Astrocyte (in vitro differentiated cells and primary cell): ENCODE data around the gene CLN5. TPM values are rescaled to one million over a fixed set of nuclear protein-coding genes. Genes with fewer than 3 reads are reported as not detected.

Source experiments
- DNase-seq: peaks from one replicate; pipeline ENCODE4 v3.0.0-alpha.2; 2010; ENCODE audit warnings: low read depth
- FAIRE-seq: peaks from 2 replicates; lab custom pipeline; 2011; peaks lifted over from hg19 to GRCh38; lab: Jason Lieb, UNC
- H2AFZ ChIP-seq: 2 replicates; pipeline ENCODE4 v1.6.0; 2012; ENCODE audit warnings: low read depth, low read length, inconsistent platforms
- H3K27ac ChIP-seq: 2 replicates; pipeline ENCODE4 v1.5.1; 2011; ENCODE audit warnings: low read depth, low read length, inconsistent platforms
- H3K27me3 ChIP-seq: 2 replicates; pipeline ENCODE4 v1.6.0; 2011; ENCODE audit warnings: low read length, inconsistent platforms; ENCODE audit not compliant: insufficient read depth
- H3K36me3 ChIP-seq: 2 replicates; pipeline ENCODE4 v1.5.1; 2011; ENCODE audit warnings: low read length, inconsistent platforms; ENCODE audit not compliant: insufficient read depth
- H3K4me1 ChIP-seq: 2 replicates; pipeline ENCODE4 v1.5.1; 2011; ENCODE audit warnings: low read length, inconsistent platforms; ENCODE audit not compliant: insufficient read depth
- H3K4me2 ChIP-seq: 2 replicates; pipeline ENCODE4 v1.6.0; 2012; ENCODE audit warnings: low read length, inconsistent platforms
- H3K4me3 ChIP-seq: 2 replicates; pipeline ENCODE4 v1.5.1; 2011; ENCODE audit warnings: low read depth, mild to moderate bottlenecking, low read length, inconsistent platforms; ENCODE audit not compliant: insufficient read depth
- H3K79me2 ChIP-seq: 2 replicates; pipeline ENCODE4 v1.6.0; 2012; ENCODE audit warnings: mild to moderate bottlenecking, low read length, inconsistent platforms; ENCODE audit not compliant: insufficient read depth
- H3K9ac ChIP-seq: 2 replicates; pipeline ENCODE4 v1.6.0; 2012; ENCODE audit warnings: mild to moderate bottlenecking, low read length, inconsistent platforms
- H3K9me3 ChIP-seq: 2 replicates; pipeline ENCODE4 v1.5.1; 2012; ENCODE audit warnings: low read depth, mild to moderate bottlenecking, low read length, inconsistent platforms; ENCODE audit not compliant: insufficient read depth
- H4K20me1 ChIP-seq: 2 replicates; pipeline ENCODE4 v1.6.0; 2012; ENCODE audit warnings: low read length, inconsistent platforms; ENCODE audit not compliant: insufficient read depth
- H3K27ac Mint-ChIP-seq: one replicate; pipeline ENCODE4 v1.8.0; 2021; ENCODE audit warnings: mild to moderate bottlenecking, mixed read lengths; ENCODE audit not compliant: unreplicated experiment
- H3K27me3 Mint-ChIP-seq: one replicate; pipeline ENCODE4 v1.8.0; 2021; ENCODE audit warnings: low read depth, mixed read lengths; ENCODE audit not compliant: unreplicated experiment
- H3K36me3 Mint-ChIP-seq: one replicate; pipeline ENCODE4 v1.8.0; 2021; ENCODE audit warnings: low read depth, mixed read lengths; ENCODE audit not compliant: unreplicated experiment
- H3K4me1 Mint-ChIP-seq: one replicate; pipeline ENCODE4 v1.8.0; 2021; ENCODE audit warnings: low read depth, mixed read lengths; ENCODE audit not compliant: unreplicated experiment
- H3K4me3 Mint-ChIP-seq: one replicate; pipeline ENCODE4 v1.8.0; 2021; ENCODE audit warnings: mild to moderate bottlenecking, moderate library complexity, mixed read lengths; ENCODE audit not compliant: unreplicated experiment
- H3K9me3 Mint-ChIP-seq: one replicate; pipeline ENCODE4 v1.8.0; 2021; ENCODE audit warnings: mild to moderate bottlenecking, mixed read lengths; ENCODE audit not compliant: unreplicated experiment
- EZH2 ChIP-seq: IDR thresholded peaks from 2 replicates; pipeline ENCODE4 v1.6.1; 2012; ENCODE audit warnings: mild to moderate bottlenecking, low read length, inconsistent platforms; ENCODE audit not compliant: insufficient read depth
- total RNA-seq: library from RNA; stranded (reverse); gene quantifications from 2 replicates; pipeline ENCODE4 v1.2.1, GENCODE V29; 2021
- TF ChIP-seq, protein P1 (sequence below): IDR thresholded peaks from 2 replicates; pipeline ENCODE4 v1.5.1; 2011; ENCODE audit warnings: low read depth, mild to moderate bottlenecking, inconsistent platforms, low read length, moderate library complexity; ENCODE audit not compliant: insufficient read depth

The CLN5 gene
- total RNA-seq, 1 donor from 2014 or later = 32.9 TPM

DNA sequence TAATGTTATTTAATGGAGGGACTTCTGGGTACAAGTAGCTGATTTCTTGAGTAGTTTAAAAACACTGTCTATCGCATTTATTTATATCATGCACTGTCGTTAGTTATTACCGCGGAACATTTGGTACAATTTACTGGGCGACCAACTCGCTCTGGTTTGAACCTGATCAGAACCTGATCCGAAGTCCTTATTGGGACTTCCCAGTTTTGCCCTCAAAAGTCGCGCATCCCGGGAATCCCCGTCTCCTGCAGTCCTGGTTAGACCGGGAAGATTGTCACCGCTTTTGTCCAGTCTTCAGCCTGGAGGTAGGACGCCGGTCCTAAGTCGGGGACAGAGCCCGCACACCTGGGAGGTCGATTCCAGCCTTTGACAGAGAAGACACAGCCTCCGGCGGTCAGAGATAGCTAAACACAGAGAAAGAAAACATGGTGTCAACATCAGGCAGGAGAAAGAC, 694 bp downstream of the CLN5 start:
- no peak for TF ChIP-seq EZH2
- TF ChIP-seq, protein P1, sequence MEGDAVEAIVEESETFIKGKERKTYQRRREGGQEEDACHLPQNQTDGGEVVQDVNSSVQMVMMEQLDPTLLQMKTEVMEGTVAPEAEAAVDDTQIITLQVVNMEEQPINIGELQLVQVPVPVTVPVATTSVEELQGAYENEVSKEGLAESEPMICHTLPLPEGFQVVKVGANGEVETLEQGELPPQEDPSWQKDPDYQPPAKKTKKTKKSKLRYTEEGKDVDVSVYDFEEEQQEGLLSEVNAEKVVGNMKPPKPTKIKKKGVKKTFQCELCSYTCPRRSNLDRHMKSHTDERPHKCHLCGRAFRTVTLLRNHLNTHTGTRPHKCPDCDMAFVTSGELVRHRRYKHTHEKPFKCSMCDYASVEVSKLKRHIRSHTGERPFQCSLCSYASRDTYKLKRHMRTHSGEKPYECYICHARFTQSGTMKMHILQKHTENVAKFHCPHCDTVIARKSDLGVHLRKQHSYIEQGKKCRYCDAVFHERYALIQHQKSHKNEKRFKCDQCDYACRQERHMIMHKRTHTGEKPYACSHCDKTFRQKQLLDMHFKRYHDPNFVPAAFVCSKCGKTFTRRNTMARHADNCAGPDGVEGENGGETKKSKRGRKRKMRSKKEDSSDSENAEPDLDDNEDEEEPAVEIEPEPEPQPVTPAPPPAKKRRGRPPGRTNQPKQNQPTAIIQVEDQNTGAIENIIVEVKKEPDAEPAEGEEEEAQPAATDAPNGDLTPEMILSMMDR = no peak
- DNase-seq (peak; percentile 10), FAIRE-seq (no peak)
- Histone ChIP-seq H3K27me3 (no peaks in the 10 kb centered on the region), H3K9ac (peak overlapping the region; percentile 92), H3K4me3 (peak overlapping the region; percentile 91), H3K9me3 (no peaks in the 10 kb centered on the region), H3K27ac (peak overlapping the region; percentile 52), H3K79me2 (peaks cover 16% of the 10 kb centered on the region), H2AFZ (peak overlapping the region; percentile 79), H4K20me1 (peaks cover 6% of the 10 kb centered on the region), H3K36me3 (no peaks in the 10 kb centered on the region), H3K4me1 (peaks cover 21% of the 10 kb centered on the region), H3K4me2 (peak overlapping the region; percentile 93)
- Mint-ChIP-seq H3K4me3 (peak overlapping the region; percentile 97), H3K4me1 (peaks cover 15% of the 10 kb centered on the region), H3K27me3 (no peaks in the 10 kb centered on the region), H3K9me3 (no peaks in the 10 kb centered on the region), H3K27ac (peak overlapping the region; percentile 43), H3K36me3 (peaks cover 2% of the 10 kb centered on the region)

DNA sequence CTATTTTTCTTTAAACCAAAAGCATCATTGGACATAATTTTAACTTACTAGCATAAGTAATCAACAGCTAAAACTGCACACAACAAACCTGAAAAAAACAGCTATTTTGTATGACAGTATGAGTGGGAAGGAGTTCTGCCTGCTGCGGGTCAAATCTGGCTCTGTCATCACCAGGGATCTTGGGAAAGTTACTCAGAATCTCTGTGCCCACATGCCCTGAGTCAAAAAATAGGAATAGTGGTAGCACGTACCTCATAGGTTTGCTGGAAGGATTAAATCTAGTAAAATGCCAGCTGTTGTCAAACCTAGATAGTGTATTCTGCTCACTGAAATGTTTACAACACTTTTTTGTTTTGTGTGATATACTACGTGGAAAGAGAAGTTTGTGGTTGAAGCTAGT, 1.1 kb downstream of the CLN5 start:
- Histone ChIP-seq H3K4me2 (peak overlapping the region; percentile 93), H2AFZ (no peak overlapping the region), H3K79me2 (peaks cover 16% of the 10 kb centered on the region), H3K27ac (no peak overlapping the region), H4K20me1 (peaks cover 6% of the 10 kb centered on the region), H3K36me3 (peaks cover 2% of the 10 kb centered on the region), H3K4me3 (peak overlapping the region; percentile 91), H3K27me3 (no peaks in the 10 kb centered on the region), H3K9me3 (no peaks in the 10 kb centered on the region), H3K4me1 (peaks cover 21% of the 10 kb centered on the region), H3K9ac (peak overlapping the region; percentile 92)
- peak overlapping the region; percentile 43 for H3K27ac Mint-ChIP-seq
- no peaks in the 10 kb centered on the region for H3K9me3 Mint-ChIP-seq
- FAIRE-seq (no peak), DNase-seq (peak; percentile 13)
- H3K36me3 Mint-ChIP-seq = peaks cover 2% of the 10 kb centered on the region
- peak overlapping the region; percentile 97 for H3K4me3 Mint-ChIP-seq
- peaks cover 15% of the 10 kb centered on the region for H3K4me1 Mint-ChIP-seq
- H3K27me3 Mint-ChIP-seq = no peaks in the 10 kb centered on the region
- TF ChIP-seq, protein P1 = no peak
- no peak for TF ChIP-seq EZH2

DNA sequence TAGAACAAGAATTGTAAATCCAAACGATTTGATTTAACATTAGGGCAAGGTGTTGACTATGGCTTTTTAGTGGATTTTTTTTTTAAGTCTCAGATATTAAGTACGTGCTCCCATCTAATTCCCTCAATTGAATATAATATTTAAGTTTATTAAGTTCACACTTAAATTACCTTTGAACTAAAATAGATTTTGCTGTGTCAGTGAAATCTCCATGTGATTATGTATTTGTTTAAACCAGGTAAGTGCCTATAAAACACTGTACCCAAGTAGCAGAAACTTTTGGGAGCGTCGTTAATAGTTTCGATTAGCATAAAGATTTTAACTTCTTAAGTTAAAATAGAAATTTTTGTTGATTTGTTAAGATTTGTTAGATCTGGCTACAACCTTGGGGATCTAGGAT, 1.6 kb downstream of the CLN5 start:
- Mint-ChIP-seq H3K27me3 (no peaks in the 10 kb centered on the region), H3K4me1 (peaks cover 15% of the 10 kb centered on the region), H3K4me3 (peak overlapping the region; percentile 97), H3K36me3 (peaks cover 2% of the 10 kb centered on the region), H3K27ac (no peak overlapping the region), H3K9me3 (no peaks in the 10 kb centered on the region)
- Histone ChIP-seq H3K36me3 (peaks cover 3% of the 10 kb centered on the region), H3K27ac (no peak overlapping the region), H3K4me1 (peaks cover 21% of the 10 kb centered on the region), H4K20me1 (peaks cover 6% of the 10 kb centered on the region), H3K4me3 (no peak overlapping the region), H3K9ac (no peak overlapping the region), H3K4me2 (peak overlapping the region; percentile 93), H3K27me3 (no peaks in the 10 kb centered on the region), H3K9me3 (no peaks in the 10 kb centered on the region), H2AFZ (no peak overlapping the region), H3K79me2 (peaks cover 16% of the 10 kb centered on the region)
- FAIRE-seq (no peak), DNase-seq (no peak)
- TF ChIP-seq EZH2 = no peak
- TF ChIP-seq, protein P1 = no peak
